ENCODE measurements around the gene SEMA5A.
A peak's percentile ranks its signal among the peaks of the same experiment; 100 is the strongest.

The SEMA5A gene

DNA sequence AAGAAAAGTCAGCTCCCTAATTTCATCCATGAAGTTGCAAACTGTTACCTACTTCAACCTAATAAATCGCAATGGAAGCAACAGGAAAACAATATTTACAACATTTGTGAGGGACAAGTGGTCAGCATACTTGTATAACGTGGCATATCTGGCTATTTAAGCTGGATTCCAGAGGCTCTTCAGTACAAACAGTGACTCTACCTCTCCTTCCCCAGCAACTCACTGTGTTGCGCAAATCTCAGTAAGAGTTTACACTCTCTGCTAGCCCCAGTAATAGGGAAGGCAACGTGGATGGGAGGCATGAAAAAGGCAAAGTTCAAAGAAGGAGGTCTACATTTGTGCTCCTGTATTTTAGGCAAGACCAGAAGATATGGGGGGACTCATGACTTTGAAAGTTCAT, 18.9 kb upstream of the SEMA5A start:
- Histone ChIP-seq H3K9me3 (ENCODE audit: control insufficient read depth in 2 of 2, low read length in 2 of 2) (no peaks in the 10 kb centered on the region), H3K4me1 (ENCODE audit: control insufficient read depth in 2 of 2, insufficient read depth in 2 of 2, low read length in 2 of 2) (peaks cover 0 to 1% of the 10 kb centered on the region in 2 donors), H3K27ac (ENCODE audit: low read depth in 2 of 2, low read length in 2 of 2) (no peak overlapping the region), H3K9ac (ENCODE audit: low read depth in 1 of 2, low read length in 2 of 2) (no peak overlapping the region), H3K36me3 (ENCODE audit: control insufficient read depth in 2 of 2, insufficient read depth in 2 of 2, low read length in 2 of 2) (no peaks in the 10 kb centered on the region), H3K27me3 (ENCODE audit: control insufficient read depth in 2 of 2, insufficient read depth in 2 of 2, low read length in 2 of 2) (no peaks in the 10 kb centered on the region), H3K4me3 (ENCODE audit: low read length in 2 of 2) (no peak overlapping the region)

- no peaks in the 10 kb centered on the region for H3K36me3 ChIP-seq (ENCODE audit: control insufficient read depth in 2 of 2, insufficient read depth in 2 of 2, low read length in 2 of 2)
- no peaks in the 10 kb centered on the region for H3K27me3 ChIP-seq (ENCODE audit: control insufficient read depth in 2 of 2, insufficient read depth in 2 of 2, low read length in 2 of 2)
- H3K4me1 ChIP-seq (ENCODE audit: control insufficient read depth in 2 of 2, insufficient read depth in 2 of 2, low read length in 2 of 2) = peaks cover 6 to 23% of the 10 kb centered on the region in 2 donors
- H3K9me3 ChIP-seq (ENCODE audit: control insufficient read depth in 2 of 2, low read length in 2 of 2) = no peaks in the 10 kb centered on the region
- H3K27ac ChIP-seq (ENCODE audit: low read depth in 2 of 2, low read length in 2 of 2) = no peak overlapping the region
- H3K9ac ChIP-seq (ENCODE audit: low read depth in 1 of 2, low read length in 2 of 2) = no peak overlapping the region
- H3K4me3 ChIP-seq (ENCODE audit: low read length in 2 of 2) = no peak overlapping the region
These were observed 16.3 kb upstream of the SEMA5A start for GRCh38 chr5:9562141-9562540.

GRCh38 chr5:9559965-9560364, 14.1 kb upstream of the SEMA5A start:
- Histone ChIP-seq H3K27ac (ENCODE audit: low read depth in 2 of 2, low read length in 2 of 2) (peak overlapping the region; percentile 34 to 61), H3K9me3 (ENCODE audit: control insufficient read depth in 2 of 2, low read length in 2 of 2) (no peaks in the 10 kb centered on the region), H3K27me3 (ENCODE audit: control insufficient read depth in 2 of 2, insufficient read depth in 2 of 2, low read length in 2 of 2) (no peaks in the 10 kb centered on the region), H3K9ac (ENCODE audit: low read depth in 1 of 2, low read length in 2 of 2) (no peak overlapping the region), H3K4me1 (ENCODE audit: control insufficient read depth in 2 of 2, insufficient read depth in 2 of 2, low read length in 2 of 2) (peaks cover 6 to 30% of the 10 kb centered on the region in 2 donors), H3K36me3 (ENCODE audit: control insufficient read depth in 2 of 2, insufficient read depth in 2 of 2, low read length in 2 of 2) (no peaks in the 10 kb centered on the region), H3K4me3 (ENCODE audit: low read length in 2 of 2) (no peak overlapping the region)

- H3K4me3 ChIP-seq (ENCODE audit: low read length in 2 of 2) = peak overlapping the region in 1 of 2 donors; percentile 34
These were observed 12.6 kb upstream of the SEMA5A start for GRCh38 chr5:9558319-9558965.

DNA sequence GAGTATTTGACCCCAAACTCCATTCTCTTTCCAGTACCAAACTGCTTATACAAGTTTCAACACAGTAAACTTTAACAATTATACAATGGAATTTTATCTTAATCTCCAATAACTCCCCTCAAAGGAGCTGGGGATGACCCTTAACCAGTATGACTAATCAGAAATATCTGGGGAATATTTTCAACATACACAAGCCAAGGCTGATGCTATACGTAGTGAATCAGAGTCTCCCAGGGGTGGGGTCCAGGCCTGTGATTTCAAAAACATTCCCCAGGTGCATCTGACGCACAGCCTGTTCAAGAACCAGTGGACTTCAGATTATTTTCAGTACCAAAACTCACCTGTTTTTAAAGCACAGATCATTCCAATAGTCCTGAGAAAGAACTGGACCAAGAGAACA, 11.8 kb upstream of the SEMA5A start:
- no peak overlapping the region for H3K9ac ChIP-seq (ENCODE audit: low read depth in 1 of 2, low read length in 2 of 2)
- H3K27ac ChIP-seq (ENCODE audit: low read depth in 2 of 2, low read length in 2 of 2) = peak overlapping the region; percentile 52 to 61
- H3K9me3 ChIP-seq (ENCODE audit: control insufficient read depth in 2 of 2, low read length in 2 of 2) = no peaks in the 10 kb centered on the region
- no peak overlapping the region for H3K4me3 ChIP-seq (ENCODE audit: low read length in 2 of 2)
- peaks cover 13 to 40% of the 10 kb centered on the region in 2 donors for H3K4me1 ChIP-seq (ENCODE audit: control insufficient read depth in 2 of 2, insufficient read depth in 2 of 2, low read length in 2 of 2)
- no peaks in the 10 kb centered on the region for H3K36me3 ChIP-seq (ENCODE audit: control insufficient read depth in 2 of 2, insufficient read depth in 2 of 2, low read length in 2 of 2)
- H3K27me3 ChIP-seq (ENCODE audit: control insufficient read depth in 2 of 2, insufficient read depth in 2 of 2, low read length in 2 of 2) = no peaks in the 10 kb centered on the region

More at GRCh38 chr5:9558319-9558965, 12.6 kb upstream of the SEMA5A start:
- Histone ChIP-seq H3K27me3 (ENCODE audit: control insufficient read depth in 2 of 2, insufficient read depth in 2 of 2, low read length in 2 of 2) (no peaks in the 10 kb centered on the region), H3K4me1 (ENCODE audit: control insufficient read depth in 2 of 2, insufficient read depth in 2 of 2, low read length in 2 of 2) (peaks cover 6 to 36% of the 10 kb centered on the region in 2 donors), H3K36me3 (ENCODE audit: control insufficient read depth in 2 of 2, insufficient read depth in 2 of 2, low read length in 2 of 2) (no peaks in the 10 kb centered on the region), H3K9ac (ENCODE audit: low read depth in 1 of 2, low read length in 2 of 2) (no peak overlapping the region), H3K27ac (ENCODE audit: low read depth in 2 of 2, low read length in 2 of 2) (peak overlapping the region; percentile 52 to 61), H3K9me3 (ENCODE audit: control insufficient read depth in 2 of 2, low read length in 2 of 2) (no peaks in the 10 kb centered on the region)

DNA sequence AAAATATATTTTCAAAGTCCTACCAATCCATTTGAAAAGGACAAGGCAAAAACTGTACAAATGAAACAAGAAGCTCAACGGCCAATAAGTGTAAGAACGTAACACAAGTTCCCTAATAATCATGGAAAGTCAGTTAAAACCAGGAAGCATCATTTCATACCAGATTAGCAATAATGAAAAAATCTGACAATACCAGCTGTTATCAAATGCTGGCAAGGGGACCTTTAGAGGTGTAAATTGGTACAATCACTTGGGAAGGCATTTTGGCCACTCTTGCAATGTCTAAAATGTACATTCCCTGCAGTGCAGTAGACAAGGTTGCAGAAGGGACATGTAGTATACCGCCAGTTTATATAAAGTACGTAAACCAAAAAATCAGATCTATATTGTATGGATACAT, 10.1 kb upstream of the SEMA5A start:
- Histone ChIP-seq H3K27me3 (ENCODE audit: control insufficient read depth in 2 of 2, insufficient read depth in 2 of 2, low read length in 2 of 2) (no peaks in the 10 kb centered on the region), H3K4me3 (ENCODE audit: low read length in 2 of 2) (no peak overlapping the region), H3K27ac (ENCODE audit: low read depth in 2 of 2, low read length in 2 of 2) (no peak overlapping the region), H3K4me1 (ENCODE audit: control insufficient read depth in 2 of 2, insufficient read depth in 2 of 2, low read length in 2 of 2) (peaks cover 13 to 40% of the 10 kb centered on the region in 2 donors), H3K36me3 (ENCODE audit: control insufficient read depth in 2 of 2, insufficient read depth in 2 of 2, low read length in 2 of 2) (peaks cover 7 to 14% of the 10 kb centered on the region in 2 donors), H3K9me3 (ENCODE audit: control insufficient read depth in 2 of 2, low read length in 2 of 2) (no peaks in the 10 kb centered on the region), H3K9ac (ENCODE audit: low read depth in 1 of 2, low read length in 2 of 2) (no peak overlapping the region)

DNA sequence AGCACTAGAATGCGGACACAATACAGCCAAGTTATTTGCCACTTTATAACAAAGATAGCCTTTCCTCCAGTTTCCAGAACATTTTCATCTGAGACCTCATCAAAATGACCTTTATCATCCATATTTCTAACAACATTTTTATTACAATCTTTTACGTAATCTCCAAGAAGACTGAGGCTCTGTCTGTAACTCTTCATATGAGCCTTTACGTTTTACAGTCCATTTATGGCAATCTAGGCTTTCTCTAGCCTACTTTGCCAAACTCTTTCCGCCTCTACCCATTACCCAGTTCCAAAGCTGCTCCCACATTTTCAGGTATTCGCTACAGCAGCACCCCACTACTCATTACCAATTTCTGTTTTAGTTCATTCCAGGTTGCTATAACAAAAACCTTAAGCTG, 8.2 kb upstream of the SEMA5A start:
- H3K36me3 ChIP-seq (ENCODE audit: control insufficient read depth in 2 of 2, insufficient read depth in 2 of 2, low read length in 2 of 2) = peaks cover 19 to 30% of the 10 kb centered on the region in 2 donors
- H3K9me3 ChIP-seq (ENCODE audit: control insufficient read depth in 2 of 2, low read length in 2 of 2) = no peaks in the 10 kb centered on the region
- peak overlapping the region; percentile 85 to 91 for H3K27ac ChIP-seq (ENCODE audit: low read depth in 2 of 2, low read length in 2 of 2)
- H3K9ac ChIP-seq (ENCODE audit: low read depth in 1 of 2, low read length in 2 of 2) = peak overlapping the region; percentile 27 to 42
- H3K4me3 ChIP-seq (ENCODE audit: low read length in 2 of 2) = peak overlapping the region in 1 of 2 donors; percentile 58
- no peaks in the 10 kb centered on the region for H3K27me3 ChIP-seq (ENCODE audit: control insufficient read depth in 2 of 2, insufficient read depth in 2 of 2, low read length in 2 of 2)
- H3K4me1 ChIP-seq (ENCODE audit: control insufficient read depth in 2 of 2, insufficient read depth in 2 of 2, low read length in 2 of 2) = peaks cover 9 to 32% of the 10 kb centered on the region in 2 donors

- H3K27me3 ChIP-seq (ENCODE audit: control insufficient read depth in 2 of 2, insufficient read depth in 2 of 2, low read length in 2 of 2) = no peaks in the 10 kb centered on the region
- peaks cover 24 to 34% of the 10 kb centered on the region in 2 donors for H3K36me3 ChIP-seq (ENCODE audit: control insufficient read depth in 2 of 2, insufficient read depth in 2 of 2, low read length in 2 of 2)
- peaks cover 7 to 29% of the 10 kb centered on the region in 2 donors for H3K4me1 ChIP-seq (ENCODE audit: control insufficient read depth in 2 of 2, insufficient read depth in 2 of 2, low read length in 2 of 2)
- H3K27ac ChIP-seq (ENCODE audit: low read depth in 2 of 2, low read length in 2 of 2) = peak overlapping the region; percentile 88 to 92
- H3K9me3 ChIP-seq (ENCODE audit: control insufficient read depth in 2 of 2, low read length in 2 of 2) = no peaks in the 10 kb centered on the region
- H3K9ac ChIP-seq (ENCODE audit: low read depth in 1 of 2, low read length in 2 of 2) = no peak overlapping the region
- peak overlapping the region in 1 of 2 donors; percentile 58 for H3K4me3 ChIP-seq (ENCODE audit: low read length in 2 of 2)
These were observed 7.7 kb upstream of the SEMA5A start for GRCh38 chr5:9553561-9553960.

DNA sequence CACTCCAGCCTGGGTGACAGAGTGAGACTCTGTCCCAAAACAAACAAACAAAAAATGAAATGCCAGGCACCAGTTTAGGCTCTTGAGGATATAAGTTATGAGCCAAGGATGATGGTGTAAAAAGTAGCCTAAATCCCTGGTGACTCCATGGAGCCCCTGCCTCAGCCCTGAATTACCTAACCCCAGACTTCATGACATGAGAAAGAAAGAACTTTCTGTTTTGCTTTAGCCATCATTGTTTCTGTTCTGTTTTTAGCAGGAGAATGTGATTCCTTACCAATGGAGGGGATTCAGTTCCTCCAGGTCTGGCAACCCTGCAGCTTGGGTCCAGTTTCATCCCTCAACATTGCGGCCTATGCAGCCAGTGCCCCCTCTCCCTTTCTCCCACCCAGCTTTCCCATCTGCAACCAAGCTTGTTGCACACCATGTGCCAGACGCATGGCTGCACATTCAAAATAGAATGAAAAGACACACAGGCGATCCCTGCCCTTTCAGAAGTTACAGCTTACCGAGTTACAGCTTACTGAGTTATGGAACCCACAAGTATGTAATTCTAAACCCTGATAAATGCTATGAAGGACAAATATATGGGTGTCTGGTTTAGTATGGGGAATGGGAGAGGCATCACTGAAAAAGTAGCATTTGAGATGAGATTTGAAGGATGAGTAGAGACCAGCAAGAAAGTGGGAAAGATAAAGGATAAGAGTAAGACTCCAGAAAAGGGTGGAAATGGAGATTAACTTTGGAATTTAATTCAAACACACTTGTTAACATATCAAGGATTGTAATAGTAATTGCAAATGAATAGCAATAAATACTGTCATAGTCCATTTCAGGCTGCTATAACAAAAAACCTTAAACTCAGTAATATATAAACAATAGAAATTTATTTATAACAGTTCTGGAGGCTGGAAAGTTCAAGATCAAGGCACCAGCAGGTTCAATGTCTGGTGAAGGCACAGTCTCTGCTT, 6.0 kb upstream of the SEMA5A start:
- Histone ChIP-seq H3K9me3 (ENCODE audit: control insufficient read depth in 2 of 2, low read length in 2 of 2) (no peaks in the 10 kb centered on the region), H3K36me3 (ENCODE audit: control insufficient read depth in 2 of 2, insufficient read depth in 2 of 2, low read length in 2 of 2) (peaks cover 24 to 34% of the 10 kb centered on the region in 2 donors), H3K27ac (ENCODE audit: low read depth in 2 of 2, low read length in 2 of 2) (no peak overlapping the region), H3K4me1 (ENCODE audit: control insufficient read depth in 2 of 2, insufficient read depth in 2 of 2, low read length in 2 of 2) (peaks cover 11 to 20% of the 10 kb centered on the region in 2 donors), H3K4me3 (ENCODE audit: low read length in 2 of 2) (no peak overlapping the region), H3K9ac (ENCODE audit: low read depth in 1 of 2, low read length in 2 of 2) (no peak overlapping the region), H3K27me3 (ENCODE audit: control insufficient read depth in 2 of 2, insufficient read depth in 2 of 2, low read length in 2 of 2) (no peaks in the 10 kb centered on the region)

DNA sequence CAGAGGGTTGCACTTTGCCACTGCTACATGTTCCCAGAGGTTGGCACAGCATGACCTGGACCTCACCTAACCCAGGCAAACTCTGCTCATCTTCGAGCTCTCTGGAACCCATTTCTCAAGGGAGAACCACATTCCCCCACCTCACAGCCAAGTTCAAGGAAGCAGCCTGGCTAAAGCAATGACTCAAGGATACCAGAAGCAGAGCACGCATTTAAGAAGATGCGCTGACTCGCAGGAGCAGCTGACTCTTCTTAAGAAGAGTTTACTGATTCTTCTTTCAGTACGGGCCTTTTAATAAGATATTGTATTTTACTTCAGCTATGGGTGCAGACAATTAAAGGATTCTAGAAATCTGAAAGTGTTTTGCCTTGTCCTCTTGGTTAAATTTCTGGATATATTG, 4.1 kb upstream of the SEMA5A start:
- Histone ChIP-seq H3K4me3 (ENCODE audit: low read length in 2 of 2) (no peak overlapping the region), H3K4me1 (ENCODE audit: control insufficient read depth in 2 of 2, insufficient read depth in 2 of 2, low read length in 2 of 2) (peaks cover 14 to 16% of the 10 kb centered on the region in 2 donors), H3K9me3 (ENCODE audit: control insufficient read depth in 2 of 2, low read length in 2 of 2) (no peaks in the 10 kb centered on the region), H3K36me3 (ENCODE audit: control insufficient read depth in 2 of 2, insufficient read depth in 2 of 2, low read length in 2 of 2) (peaks cover 24 to 34% of the 10 kb centered on the region in 2 donors), H3K27me3 (ENCODE audit: control insufficient read depth in 2 of 2, insufficient read depth in 2 of 2, low read length in 2 of 2) (no peaks in the 10 kb centered on the region), H3K27ac (ENCODE audit: low read depth in 2 of 2, low read length in 2 of 2) (no peak overlapping the region), H3K9ac (ENCODE audit: low read depth in 1 of 2, low read length in 2 of 2) (no peak overlapping the region)

Measured in mucosa of rectum (tissue), 2 donors.